HG03159 (cell line): Measurements from ENCODE around the gene MICAL3.
"Not testable (repeated sequence)": the region's sequence is repeated elsewhere in the genome, so short reads cannot be mapped to it uniquely, and the experiment has no call there.

Source experiments
- ATAC-seq: cut with Tn5 transposase; IDR thresholded peaks from one replicate; pipeline ENCODE4 v1.9.1; 2021; ENCODE audit warnings: mild to moderate bottlenecking, moderate library complexity; ENCODE audit not compliant: unreplicated experiment

Gene MICAL3

GRCh38 chr22:18001040-18001893 is 23.1 kb downstream of the MICAL3 start:
- ATAC-seq = no peak

- no peak for ATAC-seq
Measured at GRCh38 chr22:18000441-18001039, 23.8 kb downstream of the MICAL3 start.

DNA sequence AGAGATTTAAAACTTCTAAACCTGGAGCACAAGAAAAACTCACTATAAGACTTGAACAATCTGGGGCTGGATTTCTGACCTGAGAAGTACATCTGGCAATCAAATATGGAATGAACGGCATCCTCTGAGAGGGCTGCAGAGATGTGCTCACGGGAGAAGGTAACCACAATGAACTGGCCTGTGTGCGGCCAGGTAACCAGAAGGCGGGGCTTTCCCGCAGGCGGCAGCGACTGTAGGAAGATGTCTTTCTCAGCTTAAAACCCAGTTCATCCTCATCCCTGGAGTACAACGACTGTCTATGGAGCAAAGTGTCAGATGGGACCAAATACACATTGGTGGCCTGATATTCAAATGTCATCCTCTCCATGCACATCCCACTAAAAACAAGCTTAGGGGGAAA is 24.5 kb downstream of the MICAL3 start:
- ATAC-seq = no peak

- ATAC-seq = no peak
Measured at GRCh38 chr22:17998913-17999312, 25.4 kb downstream of the MICAL3 start.

GRCh38 chr22:17997456-17997855 is 26.9 kb downstream of the MICAL3 start:
- ATAC-seq = no peak

- not testable (repeated sequence) for ATAC-seq
Measured at GRCh38 chr22:17995256-17995655, 29.1 kb downstream of the MICAL3 start.

DNA sequence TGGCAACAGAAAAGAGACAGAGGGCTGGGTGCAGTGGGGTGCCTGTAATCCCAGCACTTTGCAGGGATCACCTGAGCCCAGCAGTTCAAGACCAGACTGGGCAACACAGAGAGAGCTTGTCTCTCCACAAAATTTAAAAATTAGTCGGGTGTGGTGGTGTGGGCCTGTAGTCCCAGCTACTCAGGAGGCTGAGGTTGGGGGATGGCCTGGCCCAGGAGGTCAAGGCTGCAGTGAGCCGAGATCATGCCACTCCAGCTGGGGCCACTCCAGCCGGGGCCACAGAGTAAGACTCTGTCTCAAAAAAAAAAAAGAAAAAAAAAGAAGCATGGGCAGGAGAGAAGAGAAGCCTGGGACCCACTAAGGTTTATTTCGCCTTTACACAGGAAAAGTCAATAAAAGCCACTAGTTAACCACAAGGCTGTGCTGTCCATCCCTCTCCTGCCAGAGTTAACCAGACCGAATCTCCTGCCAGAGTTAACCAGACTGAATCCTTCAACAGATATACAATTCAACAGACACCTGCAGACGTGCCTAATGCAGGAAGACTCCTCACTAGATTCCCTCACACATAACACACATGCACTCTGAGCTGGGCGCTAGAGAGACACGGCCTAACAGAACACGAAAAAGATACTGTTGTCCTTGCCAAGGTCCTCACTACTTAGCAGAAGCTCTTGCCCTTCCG is 29.8 kb downstream of the MICAL3 start:
- no peak for ATAC-seq

GRCh38 chr22:17992976-17993375 is 31.4 kb downstream of the MICAL3 start:
- not testable (repeated sequence) for ATAC-seq

GRCh38 chr22:17991992-17992391 is 32.4 kb downstream of the MICAL3 start:
- not testable (repeated sequence) for ATAC-seq

GRCh38 chr22:17990942-17991341 is 33.4 kb downstream of the MICAL3 start:
- ATAC-seq = no peak

DNA sequence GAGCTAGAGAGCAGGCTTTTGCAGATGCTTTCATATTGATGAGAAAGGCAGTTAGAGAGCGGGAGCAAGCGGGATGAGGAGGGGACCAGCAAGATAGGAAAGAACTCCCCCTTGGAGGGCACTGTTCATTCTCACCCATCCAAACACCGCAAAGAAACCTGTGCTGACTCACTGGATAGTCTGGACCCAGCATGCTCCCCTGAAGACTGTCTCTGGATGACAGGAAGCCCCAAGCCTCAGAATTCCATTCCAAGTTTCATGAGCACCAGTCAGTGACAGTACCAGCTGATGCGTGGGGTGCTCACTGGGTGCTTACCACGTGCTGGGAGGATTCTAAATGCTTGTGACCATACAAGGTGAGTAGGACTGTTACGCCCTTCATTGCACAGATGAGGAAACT is 34.2 kb downstream of the MICAL3 start:
- no peak for ATAC-seq

- no peak for ATAC-seq
Measured at GRCh38 chr22:17988800-17989513, 35.4 kb downstream of the MICAL3 start.

DNA sequence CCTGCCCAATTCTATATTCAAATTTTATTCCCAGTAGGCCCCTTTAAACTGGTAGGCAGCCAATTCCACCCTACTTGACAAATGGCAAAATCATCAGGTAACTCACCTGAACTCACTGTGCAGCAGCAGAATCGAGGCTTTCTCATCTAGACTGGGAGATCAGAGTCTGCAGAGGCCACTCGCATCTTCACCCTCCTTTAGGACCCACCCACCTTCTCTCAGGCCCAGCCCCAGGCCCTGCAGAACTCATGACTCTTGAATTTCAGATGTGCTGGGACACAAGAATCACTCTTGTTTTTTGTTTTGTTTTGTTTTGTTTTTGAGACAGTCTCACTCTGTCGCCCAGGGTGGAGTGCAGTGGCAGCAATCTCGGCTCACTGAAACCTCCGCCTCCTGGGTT is 38.8 kb downstream of the MICAL3 start:
- ATAC-seq = no peak

DNA sequence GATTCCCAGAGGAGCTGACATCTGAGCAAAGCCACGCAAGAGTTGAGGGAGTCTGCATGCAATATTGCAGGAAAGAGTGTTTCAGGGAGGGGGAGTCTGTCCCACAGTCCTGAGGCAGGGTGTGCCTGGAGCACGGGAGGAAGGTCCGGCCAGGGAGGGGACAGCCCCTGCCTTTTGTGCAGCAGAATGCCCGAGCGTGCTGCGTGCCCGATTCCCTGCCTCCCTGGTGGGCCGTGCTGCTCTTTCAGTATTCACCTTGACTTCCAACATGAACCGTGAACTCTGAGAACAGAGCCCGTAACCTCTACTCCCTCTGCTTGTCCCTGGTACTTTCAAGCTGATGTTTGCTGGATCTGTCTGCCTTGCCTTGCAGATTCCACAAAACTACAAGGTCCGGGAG is 39.3 kb downstream of the MICAL3 start:
- ATAC-seq = not testable (repeated sequence)

DNA sequence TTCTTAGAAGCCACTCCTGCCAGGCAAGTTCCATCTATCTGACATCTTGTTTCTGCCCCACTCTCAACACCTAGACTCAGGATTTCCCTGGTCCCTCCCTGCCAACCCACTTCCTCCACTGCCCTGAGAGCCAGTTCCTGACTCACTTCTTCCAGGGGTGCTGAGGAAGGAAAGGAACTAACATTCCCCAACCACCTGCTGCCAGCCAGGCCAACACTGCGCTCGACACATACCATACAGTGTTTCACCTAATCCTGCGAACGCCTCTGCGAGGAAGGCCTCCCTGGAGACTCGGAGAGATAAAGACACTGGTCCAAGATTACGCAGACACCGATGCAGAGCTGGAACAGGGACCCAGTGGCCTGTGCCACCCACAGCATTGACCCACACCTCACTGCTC is 40.2 kb downstream of the MICAL3 start:
- no peak for ATAC-seq

- ATAC-seq = no peak
Measured at GRCh38 chr22:17982572-17983141, 41.7 kb downstream of the MICAL3 start.

- ATAC-seq = no peak
Measured at GRCh38 chr22:17981497-17981896, 42.9 kb downstream of the MICAL3 start.

DNA sequence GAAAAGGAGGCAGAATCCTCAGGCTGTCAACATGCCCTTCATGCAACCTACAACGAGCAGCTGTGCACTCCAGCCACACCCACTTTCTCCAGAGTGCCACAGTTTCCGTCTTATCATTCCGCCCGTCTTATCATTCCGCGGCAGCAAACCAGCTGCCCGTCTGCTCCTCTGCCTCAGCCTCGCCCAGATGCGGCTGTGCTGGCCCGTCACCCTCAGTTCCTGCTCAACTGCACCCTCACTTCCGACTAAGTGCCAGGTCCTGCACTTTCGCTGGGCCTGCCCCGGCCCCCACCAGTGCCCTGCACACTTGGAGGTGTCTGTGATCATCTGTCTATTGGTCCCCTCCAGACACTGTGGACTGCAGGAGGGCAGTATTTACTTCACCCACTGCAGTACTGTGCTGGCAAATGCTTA is 43.7 kb downstream of the MICAL3 start:
- ATAC-seq = no peak

- no peak for ATAC-seq
Measured at GRCh38 chr22:17980015-17980590, 44.3 kb downstream of the MICAL3 start.

GRCh38 chr22:17978027-17978426 is 46.3 kb downstream of the MICAL3 start:
- no peak for ATAC-seq

DNA sequence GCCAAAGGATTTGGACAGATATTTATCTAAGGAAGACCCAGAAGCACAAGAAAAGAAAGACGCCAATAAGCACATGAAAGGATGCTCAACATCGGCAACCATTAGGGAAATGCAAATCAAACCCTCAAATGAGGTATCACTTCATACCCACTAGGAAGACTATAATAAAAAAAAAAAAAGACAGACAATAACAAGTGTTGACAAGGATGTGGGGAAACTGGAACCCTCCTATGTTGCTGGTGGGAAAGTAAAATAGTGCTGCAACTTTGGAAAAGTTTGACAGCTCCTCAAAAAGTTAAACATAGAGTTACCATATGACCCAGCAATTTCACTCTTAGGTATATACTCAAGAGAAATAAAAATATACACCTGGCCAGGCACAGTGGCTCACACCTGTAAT is 47.0 kb downstream of the MICAL3 start:
- no peak for ATAC-seq
